Ishikawa (cell line): ENCODE data around the gene FER.

Experiments
- EP300 ChIP-seq: IDR thresholded peaks from 2 replicates; pipeline ENCODE4 v1.6.1; 2012; ENCODE audit warnings: borderline replicate concordance
- FOXM1 ChIP-seq: IDR thresholded peaks from 2 replicates; pipeline ENCODE4 v1.6.1; 2012; ENCODE audit warnings: low read depth, borderline replicate concordance
- TEAD4 ChIP-seq: IDR thresholded peaks from 2 replicates; pipeline ENCODE4 v1.6.1; 2012
- USF1 ChIP-seq: IDR thresholded peaks from 2 replicates; pipeline ENCODE4 v1.6.1; 2012
- YY1 ChIP-seq: IDR thresholded peaks from 2 replicates; pipeline ENCODE4 v1.6.1; 2012; ENCODE audit warnings: low read depth
- TF ChIP-seq, protein P1 (sequence below): IDR thresholded peaks from 2 replicates; pipeline ENCODE4 v1.6.1; 2012; ENCODE audit warnings: low read depth, mild to moderate bottlenecking

GRCh38 chr5:109076741-109077140 lies 329.0 kb downstream of the FER start:
- TF ChIP-seq TEAD4 = no peak
- TF ChIP-seq, protein P1, sequence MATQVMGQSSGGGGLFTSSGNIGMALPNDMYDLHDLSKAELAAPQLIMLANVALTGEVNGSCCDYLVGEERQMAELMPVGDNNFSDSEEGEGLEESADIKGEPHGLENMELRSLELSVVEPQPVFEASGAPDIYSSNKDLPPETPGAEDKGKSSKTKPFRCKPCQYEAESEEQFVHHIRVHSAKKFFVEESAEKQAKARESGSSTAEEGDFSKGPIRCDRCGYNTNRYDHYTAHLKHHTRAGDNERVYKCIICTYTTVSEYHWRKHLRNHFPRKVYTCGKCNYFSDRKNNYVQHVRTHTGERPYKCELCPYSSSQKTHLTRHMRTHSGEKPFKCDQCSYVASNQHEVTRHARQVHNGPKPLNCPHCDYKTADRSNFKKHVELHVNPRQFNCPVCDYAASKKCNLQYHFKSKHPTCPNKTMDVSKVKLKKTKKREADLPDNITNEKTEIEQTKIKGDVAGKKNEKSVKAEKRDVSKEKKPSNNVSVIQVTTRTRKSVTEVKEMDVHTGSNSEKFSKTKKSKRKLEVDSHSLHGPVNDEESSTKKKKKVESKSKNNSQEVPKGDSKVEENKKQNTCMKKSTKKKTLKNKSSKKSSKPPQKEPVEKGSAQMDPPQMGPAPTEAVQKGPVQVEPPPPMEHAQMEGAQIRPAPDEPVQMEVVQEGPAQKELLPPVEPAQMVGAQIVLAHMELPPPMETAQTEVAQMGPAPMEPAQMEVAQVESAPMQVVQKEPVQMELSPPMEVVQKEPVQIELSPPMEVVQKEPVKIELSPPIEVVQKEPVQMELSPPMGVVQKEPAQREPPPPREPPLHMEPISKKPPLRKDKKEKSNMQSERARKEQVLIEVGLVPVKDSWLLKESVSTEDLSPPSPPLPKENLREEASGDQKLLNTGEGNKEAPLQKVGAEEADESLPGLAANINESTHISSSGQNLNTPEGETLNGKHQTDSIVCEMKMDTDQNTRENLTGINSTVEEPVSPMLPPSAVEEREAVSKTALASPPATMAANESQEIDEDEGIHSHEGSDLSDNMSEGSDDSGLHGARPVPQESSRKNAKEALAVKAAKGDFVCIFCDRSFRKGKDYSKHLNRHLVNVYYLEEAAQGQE = no peak
- TF ChIP-seq YY1 = no peak
- TF ChIP-seq EP300 = no peak
- TF ChIP-seq USF1 = no peak
- TF ChIP-seq FOXM1 = no peak
